Prostate gland (tissue), 2 donors: ENCODE results near the gene POU3F1.

Source experiments
- CTCF ChIP-seq, 4 experiments: fragments of 200-600 bp in 2 of 4; fragments of 450-650 bp in 2 of 4; sonication (generic) in 2 of 4; IDR thresholded peaks; 1 replicate in 3 of 4; 2 replicates in 1 of 4; pipeline ENCODE4 v1.5.1; 2016 to 2019; ENCODE audit warnings: antibody characterized with exemption in 4 of 4, mild to moderate bottlenecking in 2 of 4, moderate library complexity in 2 of 4
- POLR2A ChIP-seq: fragments of 450-650 bp; IDR thresholded peaks from one replicate; pipeline ENCODE4 v1.6.1; 2016; ENCODE audit warnings: antibody characterized with exemption, mild to moderate bottlenecking

GRCh38 chr1:38085666-38086330 is 39.2 kb upstream of the POU3F1 start:
- TF ChIP-seq CTCF (IDR thresholded peaks at IDR 0.05), result no peak
- TF ChIP-seq POLR2A, result no peak
